ENCODE results near the gene RCVRN.

GRCh38 chr17:9926150-9926804 lies 21.2 kb upstream of the RCVRN start:
- TF ChIP-seq TAF1 (IDR thresholded peaks at IDR 0.05; ENCODE audit: low read depth) (no peak), EP300 (IDR thresholded peaks at IDR 0.05; ENCODE audit: borderline replicate concordance) (no peak), RAD21 (IDR thresholded peaks at IDR 0.05; ENCODE audit: low read depth) (no peak), CEBPB (IDR thresholded peaks at IDR 0.05) (no peak), TEAD4 (IDR thresholded peaks at IDR 0.05) (no peak), REST (IDR thresholded peaks at IDR 0.05; ENCODE audit: low read depth) (no peak), YY1 (IDR thresholded peaks at IDR 0.05; ENCODE audit: low read depth) (no peak), MAX (IDR thresholded peaks at IDR 0.05) (no peak), TCF12 (IDR thresholded peaks at IDR 0.05; ENCODE audit: low read depth) (no peak), USF1 (IDR thresholded peaks at IDR 0.05) (no peak), FOXM1 (IDR thresholded peaks at IDR 0.05; ENCODE audit: borderline replicate concordance, low read depth) (no peak), NFIC (IDR thresholded peaks at IDR 0.05) (no peak), CREB1 (IDR thresholded peaks at IDR 0.05; ENCODE audit: low read depth) (no peak)

Measured in Ishikawa (cell line).